HG03442 (cell line): ENCODE results near the gene HPCA.
"Not testable (repeated sequence)": the region's sequence is repeated elsewhere in the genome, so short reads cannot be mapped to it uniquely, and the experiment has no call there.

Experiments
- ATAC-seq: cut with Tn5 transposase; IDR thresholded peaks from one replicate; pipeline ENCODE4 v1.9.1; 2021; ENCODE audit warnings: mild to moderate bottlenecking, moderate library complexity; ENCODE audit not compliant: unreplicated experiment

HPCA gene

GRCh38 chr1:32900956-32901822, 14.9 kb downstream of the HPCA start, which contains the start of gene TMEM54:
Gene TMEM54, minus strand, starts transcription at chr1:32901389. Its CDS starts 151 bp downstream, at chr1:32901238.
- no peak for ATAC-seq

GRCh38 chr1:32901823-32902534, 15.7 kb downstream of the HPCA start:
- no peak for ATAC-seq

GRCh38 chr1:32902535-32902920, 16.2 kb downstream of the HPCA start:
- no peak for ATAC-seq

GRCh38 chr1:32903991-32904785, 17.9 kb downstream of the HPCA start:
- no peak for ATAC-seq

GRCh38 chr1:32904797-32905196, 18.5 kb downstream of the HPCA start:
- no peak for ATAC-seq

- ATAC-seq = not testable (repeated sequence)
Observed at GRCh38 chr1:32905588-32905987, 19.3 kb downstream of the HPCA start.

- ATAC-seq = no peak
Observed at GRCh38 chr1:32906654-32907053, 20.4 kb downstream of the HPCA start.

- no peak for ATAC-seq
Observed at GRCh38 chr1:32907435-32907834, 21.1 kb downstream of the HPCA start.

- no peak for ATAC-seq
Observed at GRCh38 chr1:32910319-32910718, 24.0 kb downstream of the HPCA start.

GRCh38 chr1:32915766-32916706, 29.7 kb downstream of the HPCA start:
- ATAC-seq = no peak

GRCh38 chr1:32917521-32917920, 31.2 kb downstream of the HPCA start:
- no peak for ATAC-seq

- no peak for ATAC-seq
Observed at GRCh38 chr1:32918179-32918578, 31.9 kb downstream of the HPCA start.

GRCh38 chr1:32919811-32920733, 33.8 kb downstream of the HPCA start:
- no peak for ATAC-seq

GRCh38 chr1:32920833-32921232, 34.5 kb downstream of the HPCA start:
- no peak for ATAC-seq

GRCh38 chr1:32924881-32925344, 38.6 kb downstream of the HPCA start:
- no peak for ATAC-seq

GRCh38 chr1:32925403-32926162, 39.3 kb downstream of the HPCA start:
- ATAC-seq = no peak

GRCh38 chr1:32926562-32926961, 40.3 kb downstream of the HPCA start:
- ATAC-seq = no peak

- no peak for ATAC-seq
Observed at GRCh38 chr1:32927441-32927840, 41.1 kb downstream of the HPCA start.
